ENCODE measurements around the gene TP73.

DNA sequence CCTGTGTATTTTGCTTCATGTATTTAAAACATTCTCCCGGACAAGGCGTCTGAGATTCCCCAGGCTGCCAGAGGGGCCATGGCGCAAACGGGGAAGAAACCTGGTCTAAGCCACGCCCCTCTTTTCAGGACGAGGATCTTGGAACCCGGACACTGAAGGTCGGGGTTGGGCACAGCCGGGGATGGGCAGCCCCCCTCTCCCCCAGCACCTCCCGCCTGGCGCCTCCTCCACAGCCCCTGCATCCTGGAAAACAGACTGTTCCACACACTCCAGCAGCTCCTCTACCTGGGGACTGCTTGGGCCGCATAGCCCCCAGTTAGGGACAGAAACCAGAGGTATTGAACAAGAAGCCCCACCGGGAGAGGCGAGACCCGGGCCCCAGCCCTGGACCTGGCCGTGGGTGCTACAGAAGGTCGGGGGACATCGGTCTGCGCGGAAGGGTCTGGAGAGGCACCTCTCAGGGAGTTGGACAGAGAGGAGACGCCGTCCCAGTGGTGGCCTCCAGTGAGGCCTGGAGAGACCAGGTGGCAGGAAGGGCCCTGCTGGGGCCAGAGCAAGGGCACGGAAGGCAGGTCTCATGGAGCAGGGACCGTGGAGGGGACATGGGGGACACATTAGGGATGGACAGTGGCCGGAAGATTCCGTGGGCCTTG is 5.4 kb downstream of the TP73 start:
- TF ChIP-seq, protein P1, sequence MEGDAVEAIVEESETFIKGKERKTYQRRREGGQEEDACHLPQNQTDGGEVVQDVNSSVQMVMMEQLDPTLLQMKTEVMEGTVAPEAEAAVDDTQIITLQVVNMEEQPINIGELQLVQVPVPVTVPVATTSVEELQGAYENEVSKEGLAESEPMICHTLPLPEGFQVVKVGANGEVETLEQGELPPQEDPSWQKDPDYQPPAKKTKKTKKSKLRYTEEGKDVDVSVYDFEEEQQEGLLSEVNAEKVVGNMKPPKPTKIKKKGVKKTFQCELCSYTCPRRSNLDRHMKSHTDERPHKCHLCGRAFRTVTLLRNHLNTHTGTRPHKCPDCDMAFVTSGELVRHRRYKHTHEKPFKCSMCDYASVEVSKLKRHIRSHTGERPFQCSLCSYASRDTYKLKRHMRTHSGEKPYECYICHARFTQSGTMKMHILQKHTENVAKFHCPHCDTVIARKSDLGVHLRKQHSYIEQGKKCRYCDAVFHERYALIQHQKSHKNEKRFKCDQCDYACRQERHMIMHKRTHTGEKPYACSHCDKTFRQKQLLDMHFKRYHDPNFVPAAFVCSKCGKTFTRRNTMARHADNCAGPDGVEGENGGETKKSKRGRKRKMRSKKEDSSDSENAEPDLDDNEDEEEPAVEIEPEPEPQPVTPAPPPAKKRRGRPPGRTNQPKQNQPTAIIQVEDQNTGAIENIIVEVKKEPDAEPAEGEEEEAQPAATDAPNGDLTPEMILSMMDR (IDR thresholded peaks at IDR 0.05): no peak
- TF ChIP-seq POLR2A (IDR thresholded peaks at IDR 0.05): no peak

Measured in heart left ventricle (tissue), 13 donors.